HepG2 (cell line): ENCODE results near the gene BPIFB2.

Experiments used
- CEBPB ChIP-seq: IDR thresholded peaks from 2 replicates; pipeline ENCODE4 v1.6.1; 2011; ENCODE audit warnings: low read depth, low read length, improper control_type of control experiment, borderline replicate concordance
- ELF1 ChIP-seq: sonication (generic); formaldehyde crosslinking; IDR thresholded peaks from 2 replicates; pipeline ENCODE4 v1.4.0; 2020; ENCODE audit warnings: missing genetic modification reagents
- HMGXB4 ChIP-seq, 2 experiments: sonication (generic) in 1 of 2; formaldehyde crosslinking in 1 of 2; IDR thresholded peaks; 2 replicates each; pipeline versions ENCODE4 v1.4.0 to v1.6.1; 2018 to 2020; ENCODE audit warnings: missing genetic modification reagents in 2 of 2, borderline replicate concordance in 1 of 2, low read depth in 1 of 2, mild to moderate bottlenecking in 1 of 2, missing biosample characterization in 1 of 2
- MAFK ChIP-seq, 2 experiments: IDR thresholded peaks in 1 of 2; conservative IDR thresholded peaks in 1 of 2; 2 replicates each; pipeline ENCODE4 v1.6.1; 2011; ENCODE audit warnings: improper control_type of control experiment in 2 of 2, low read length in 2 of 2
- PRDM10 ChIP-seq: sonication (generic); formaldehyde crosslinking; IDR thresholded peaks from 2 replicates; pipeline ENCODE4 v1.4.0; 2020; ENCODE audit warnings: low read depth, missing genetic modification reagents
- RAD21 ChIP-seq: fragments of 450-650 bp; formaldehyde crosslinking; IDR thresholded peaks from 2 replicates; pipeline ENCODE4 v1.5.0; 2020; ENCODE audit warnings: mild to moderate bottlenecking
- TIGD3 ChIP-seq: sonication (generic); formaldehyde crosslinking; IDR thresholded peaks from 2 replicates; pipeline ENCODE4 v1.5.1; 2020; ENCODE audit warnings: mild to moderate bottlenecking, missing genetic modification reagents, borderline replicate concordance
- YY1 ChIP-seq: IDR thresholded peaks from 2 replicates; pipeline ENCODE4 v1.6.1; 2011; ENCODE audit warnings: low read length, low read depth, moderate library complexity, mild to moderate bottlenecking; ENCODE audit not compliant: insufficient read depth, insufficient replicate concordance
- ZNF274 ChIP-seq: sonication (generic); formaldehyde crosslinking; IDR thresholded peaks from 2 replicates; pipeline ENCODE4 v1.5.1; 2020; ENCODE audit warnings: mild to moderate bottlenecking, missing genetic modification reagents
- ZNF350 ChIP-seq: sonication (generic); formaldehyde crosslinking; IDR thresholded peaks from 2 replicates; pipeline ENCODE4 v1.4.0; 2020; ENCODE audit warnings: mild to moderate bottlenecking, low read depth, missing genetic modification reagents, borderline replicate concordance
- ZNF501 ChIP-seq: sonication (generic); formaldehyde crosslinking; IDR thresholded peaks from 2 replicates; pipeline ENCODE4 v1.5.1; 2020; ENCODE audit warnings: mild to moderate bottlenecking, moderate library complexity, missing genetic modification reagents
- ZNF746 ChIP-seq: sonication (generic); formaldehyde crosslinking; IDR thresholded peaks from 2 replicates; pipeline ENCODE4 v1.8.0; 2022; ENCODE audit warnings: mild to moderate bottlenecking, missing genetic modification reagents
- ZNF83 ChIP-seq: sonication (generic); formaldehyde crosslinking; IDR thresholded peaks from 2 replicates; pipeline ENCODE4 v1.4.0; 2020; ENCODE audit warnings: missing genetic modification reagents, mild to moderate bottlenecking, borderline replicate concordance

GRCh38 chr20:33046412-33046811 lies 38.9 kb downstream of the BPIFB2 start:
- TF ChIP-seq MAFK (conservative IDR thresholded peaks at IDR 0.05 in 1 of 2, IDR thresholded peaks at IDR 0.05 in 1 of 2; ENCODE audit: low read length in 2 of 2) (no peak), CEBPB (no peak), ELF1 (CRISPR knock-in tag) (no peak), RAD21 (CRISPR knock-in tag) (no peak), ZNF350 (CRISPR knock-in tag) (no peak), ZNF746 (CRISPR knock-in tag) (no peak), HMGXB4 (CRISPR knock-in tag; IDR thresholded peaks at IDR 0.05; ENCODE audit: borderline replicate concordance in 1 of 2, low read depth in 1 of 2) (no peak), ZNF501 (no peak), TIGD3 (CRISPR knock-in tag) (no peak), PRDM10 (CRISPR knock-in tag) (no peak), YY1 (no peak), ZNF274 (CRISPR knock-in tag) (no peak), ZNF83 (CRISPR knock-in tag) (no peak)
